ENCODE data around the gene CT45A10.
"Not testable (repeated sequence)": the region's sequence is repeated elsewhere in the genome, so short reads cannot be mapped to it uniquely, and the experiment has no call there.

- not testable (repeated sequence) for TF ChIP-seq EZH2phosphoT487 (IDR thresholded peaks at IDR 0.05; ENCODE audit: insufficient read depth, low read depth); EZH2 (IDR thresholded peaks at IDR 0.05; ENCODE audit: insufficient read depth, poor library complexity, severe bottlenecking)
Observed at GRCh38 chrX:135837180-135837579, 56.1 kb downstream of the CT45A10 start, which contains the start of gene CT45A7.

Data from GM23248 (cell line).